CD1c-positive myeloid dendritic cell (primary cell): ENCODE measurements around the gene NSF.

Experiments used
- DNase-seq: peaks from one replicate; pipeline ENCODE4 v3.0.0-alpha.2; 2016; ENCODE audit errors: extremely low spot score

The NSF gene

GRCh38 chr17:46800573-46800972, 210.1 kb downstream of the NSF start:
- DNase-seq: no peak

GRCh38 chr17:46802800-46803199, 212.3 kb downstream of the NSF start:
- DNase-seq: no peak

- DNase-seq: no peak
Observed at GRCh38 chr17:46803544-46803943, 213.1 kb downstream of the NSF start.

- no peak for DNase-seq
Observed at GRCh38 chr17:46805771-46806170, 215.3 kb downstream of the NSF start.
